Stomach (tissue), 4 donors: ENCODE results near the gene ACTR6.

Experiments used
- EP300 ChIP-seq: sonication (generic); formaldehyde crosslinking; IDR thresholded peaks from one replicate; pipeline ENCODE4 v1.6.1; 2017; ENCODE audit warnings: antibody characterized with exemption
- POLR2A ChIP-seq, 4 donors: fragments of 450-650 bp; IDR thresholded peaks; one replicate each; pipeline ENCODE4 v1.6.1; 2016; ENCODE audit warnings: antibody characterized with exemption in 4 of 4, control low read depth in 2 of 4, mild to moderate bottlenecking in 1 of 4, moderate library complexity in 1 of 4
- POLR2AphosphoS5 ChIP-seq, 3 donors: sonication (generic); formaldehyde crosslinking; IDR thresholded peaks; one replicate each; pipeline ENCODE4 v1.6.1; 2016; ENCODE audit warnings: antibody characterized with exemption in 3 of 3
- TF ChIP-seq, protein P1 (sequence below), 7 experiments: fragments of 450-650 bp in 4 of 7; fragments of 200-600 bp in 3 of 7; sonication (generic) in 3 of 7; IDR thresholded peaks; one replicate each; pipeline ENCODE4 v1.5.1; 2016 to 2019; ENCODE audit warnings: antibody characterized with exemption in 7 of 7, control low read depth in 2 of 7, mild to moderate bottlenecking in 1 of 7

DNA sequence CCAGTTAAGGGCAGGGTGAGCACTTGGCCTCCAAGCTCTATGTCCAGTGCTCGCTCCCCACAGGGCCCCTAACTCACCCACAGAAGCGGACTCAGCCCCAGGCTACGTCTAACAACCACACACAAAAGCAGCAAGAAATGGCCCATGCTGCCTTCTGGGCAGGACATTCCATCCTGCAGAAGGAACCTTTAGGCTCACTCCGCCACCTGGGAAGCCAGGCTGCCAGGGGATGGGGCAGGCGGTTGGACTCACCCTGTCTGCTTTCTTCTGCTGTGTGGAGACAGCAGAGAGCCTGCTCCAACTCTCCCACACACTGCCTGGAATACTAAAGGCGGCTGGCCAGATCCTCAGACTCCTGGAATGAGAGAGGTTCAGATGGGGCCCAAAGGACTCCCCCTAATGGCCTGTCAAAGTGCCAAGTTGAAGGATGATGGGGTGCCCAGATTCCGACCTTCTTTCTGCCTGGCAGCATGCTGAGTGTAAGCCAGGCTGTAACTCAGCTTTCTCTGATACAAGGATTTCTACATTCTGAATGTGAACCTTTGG is 30.2 kb upstream of the ACTR6 start:
- TF ChIP-seq, protein P1, sequence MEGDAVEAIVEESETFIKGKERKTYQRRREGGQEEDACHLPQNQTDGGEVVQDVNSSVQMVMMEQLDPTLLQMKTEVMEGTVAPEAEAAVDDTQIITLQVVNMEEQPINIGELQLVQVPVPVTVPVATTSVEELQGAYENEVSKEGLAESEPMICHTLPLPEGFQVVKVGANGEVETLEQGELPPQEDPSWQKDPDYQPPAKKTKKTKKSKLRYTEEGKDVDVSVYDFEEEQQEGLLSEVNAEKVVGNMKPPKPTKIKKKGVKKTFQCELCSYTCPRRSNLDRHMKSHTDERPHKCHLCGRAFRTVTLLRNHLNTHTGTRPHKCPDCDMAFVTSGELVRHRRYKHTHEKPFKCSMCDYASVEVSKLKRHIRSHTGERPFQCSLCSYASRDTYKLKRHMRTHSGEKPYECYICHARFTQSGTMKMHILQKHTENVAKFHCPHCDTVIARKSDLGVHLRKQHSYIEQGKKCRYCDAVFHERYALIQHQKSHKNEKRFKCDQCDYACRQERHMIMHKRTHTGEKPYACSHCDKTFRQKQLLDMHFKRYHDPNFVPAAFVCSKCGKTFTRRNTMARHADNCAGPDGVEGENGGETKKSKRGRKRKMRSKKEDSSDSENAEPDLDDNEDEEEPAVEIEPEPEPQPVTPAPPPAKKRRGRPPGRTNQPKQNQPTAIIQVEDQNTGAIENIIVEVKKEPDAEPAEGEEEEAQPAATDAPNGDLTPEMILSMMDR (IDR thresholded peaks at IDR 0.05), result no peak
- TF ChIP-seq POLR2AphosphoS5 (IDR thresholded peaks at IDR 0.05) (no peak), POLR2A (IDR thresholded peaks at IDR 0.05) (no peak), EP300 (no peak)
